Measurements from ENCODE around the gene LRP6. TPM values are rescaled to one million over a fixed set of nuclear protein-coding genes. Genes with fewer than 3 reads are reported as not detected.
"Not testable (repeated sequence)": the region's sequence is repeated elsewhere in the genome, so short reads cannot be mapped to it uniquely, and the experiment has no call there.

Gene LRP6
- total RNA-seq, result 44.4 TPM

DNA sequence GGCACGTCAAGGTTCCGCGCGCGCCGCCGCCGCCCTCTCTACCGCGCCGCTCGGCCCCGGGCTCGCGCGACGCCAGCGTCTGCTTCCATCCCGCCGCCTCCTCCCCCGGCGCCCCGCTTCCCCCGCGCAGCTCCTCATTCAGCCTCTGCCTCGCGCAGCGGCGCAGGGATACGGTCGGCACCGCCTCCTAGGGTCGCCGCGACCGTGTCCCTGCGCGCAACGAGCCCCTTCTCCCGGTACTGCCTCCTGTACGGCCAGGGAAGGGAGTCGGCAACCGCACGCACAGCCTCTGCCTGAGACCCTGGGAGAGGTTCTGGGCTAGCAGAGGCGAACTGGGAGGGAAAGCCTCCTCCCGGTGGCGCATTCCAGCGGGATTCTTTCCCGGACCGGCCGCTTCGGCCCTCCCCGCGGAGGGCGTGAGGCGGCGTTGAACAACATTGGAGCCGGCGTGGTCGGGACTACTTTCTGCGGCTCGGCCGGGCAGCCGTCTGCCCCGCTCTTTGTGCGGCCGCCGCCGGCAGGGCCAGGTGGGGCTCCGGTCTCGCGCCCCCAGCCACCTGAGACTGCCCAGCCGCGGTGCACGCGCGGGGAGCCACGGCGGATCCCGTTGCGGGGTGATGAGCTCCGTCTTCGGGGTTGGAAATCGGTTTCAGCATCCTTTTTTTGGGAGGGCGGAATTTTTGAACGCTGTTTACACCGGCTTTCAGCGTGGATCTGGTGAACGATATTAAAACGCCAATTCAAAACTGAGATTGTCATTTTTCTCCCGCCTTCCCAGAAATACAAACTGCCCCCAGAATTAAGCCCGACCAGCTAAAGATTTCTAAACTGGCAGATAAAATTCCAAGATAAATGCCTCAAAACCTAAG is at the start of gene LRP6:
TSS of gene LRP6 (minus strand) at position 172 of the 869 bp plus-strand sequence. CDS start 309 bp downstream, outside the sequence.
- Histone ChIP-seq H3K9me3 (ENCODE audit: control insufficient read depth in 3 of 3, low read length in 3 of 3) (no peaks in the 10 kb centered on the region), H3K27ac (ENCODE audit: low read depth, low read length) (peak within 1 kb of the TSS; percentile 98), H3K27me3 (ENCODE audit: control insufficient read depth in 3 of 3, insufficient read depth in 3 of 3, low read length in 3 of 3) (peaks cover 0 to 2% (median 0%) of the 10 kb centered on the region in 3 donors), H3K36me3 (ENCODE audit: control insufficient read depth in 3 of 3, insufficient read depth in 3 of 3, low read length in 3 of 3) (no peaks in the 10 kb centered on the region), H3K9ac (ENCODE audit: low read depth in 1 of 3, low read length in 3 of 3) (peak within 1 kb of the TSS; percentile 99 to 100 (median 100)), H3K4me1 (ENCODE audit: control insufficient read depth in 3 of 3, insufficient read depth in 3 of 3, low read length in 3 of 3) (peaks cover 8 to 18% (median 16%) of the 10 kb centered on the region in 3 donors), H3K4me3 (ENCODE audit: low read length in 3 of 3) (peak within 1 kb of the TSS; percentile 92 to 100 (median 99))

GRCh38 chr12:12315838-12316237 is 49.0 kb upstream of the LRP6 start:
- Histone ChIP-seq H3K27me3 (ENCODE audit: control insufficient read depth in 3 of 3, insufficient read depth in 3 of 3, low read length in 3 of 3) (no peaks in the 10 kb centered on the region), H3K4me3 (ENCODE audit: low read length in 3 of 3) (no peak overlapping the region), H3K9me3 (ENCODE audit: control insufficient read depth in 3 of 3, low read length in 3 of 3) (no peaks in the 10 kb centered on the region), H3K27ac (ENCODE audit: low read depth, low read length) (no peak overlapping the region), H3K4me1 (ENCODE audit: control insufficient read depth in 3 of 3, insufficient read depth in 3 of 3, low read length in 3 of 3) (no peaks in the 10 kb centered on the region), H3K36me3 (ENCODE audit: control insufficient read depth in 3 of 3, insufficient read depth in 3 of 3, low read length in 3 of 3) (no peaks in the 10 kb centered on the region), H3K9ac (ENCODE audit: low read depth in 1 of 3, low read length in 3 of 3) (no peak overlapping the region)

DNA sequence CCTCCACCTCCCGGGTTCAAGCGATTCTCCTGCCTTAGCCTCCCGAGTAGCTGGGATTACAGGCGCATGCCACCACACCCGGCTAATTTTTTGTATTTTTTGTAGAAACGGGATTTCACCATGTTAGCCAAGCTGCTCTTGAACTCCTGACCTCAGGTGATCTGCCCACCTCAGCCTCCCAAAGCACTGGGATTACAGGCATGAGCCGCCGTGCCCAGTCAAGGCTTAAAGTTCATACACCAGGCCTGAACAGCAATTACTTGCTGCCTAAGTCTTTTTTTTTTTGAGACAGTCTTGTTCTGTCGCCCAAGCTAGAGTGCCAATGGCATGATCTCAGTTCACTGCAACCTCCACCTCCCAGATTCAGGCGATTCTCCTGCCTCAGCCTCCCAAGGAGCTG is 43.9 kb upstream of the LRP6 start:
- not testable (repeated sequence) for H3K4me3 ChIP-seq (ENCODE audit: low read length in 3 of 3); H3K36me3 ChIP-seq (ENCODE audit: control insufficient read depth in 3 of 3, insufficient read depth in 3 of 3, low read length in 3 of 3); H3K4me1 ChIP-seq (ENCODE audit: control insufficient read depth in 3 of 3, insufficient read depth in 3 of 3, low read length in 3 of 3); H3K9ac ChIP-seq (ENCODE audit: low read depth in 1 of 3, low read length in 3 of 3); H3K27ac ChIP-seq (ENCODE audit: low read depth, low read length); H3K27me3 ChIP-seq (ENCODE audit: control insufficient read depth in 3 of 3, insufficient read depth in 3 of 3, low read length in 3 of 3); H3K9me3 ChIP-seq (ENCODE audit: control insufficient read depth in 3 of 3, low read length in 3 of 3)

DNA sequence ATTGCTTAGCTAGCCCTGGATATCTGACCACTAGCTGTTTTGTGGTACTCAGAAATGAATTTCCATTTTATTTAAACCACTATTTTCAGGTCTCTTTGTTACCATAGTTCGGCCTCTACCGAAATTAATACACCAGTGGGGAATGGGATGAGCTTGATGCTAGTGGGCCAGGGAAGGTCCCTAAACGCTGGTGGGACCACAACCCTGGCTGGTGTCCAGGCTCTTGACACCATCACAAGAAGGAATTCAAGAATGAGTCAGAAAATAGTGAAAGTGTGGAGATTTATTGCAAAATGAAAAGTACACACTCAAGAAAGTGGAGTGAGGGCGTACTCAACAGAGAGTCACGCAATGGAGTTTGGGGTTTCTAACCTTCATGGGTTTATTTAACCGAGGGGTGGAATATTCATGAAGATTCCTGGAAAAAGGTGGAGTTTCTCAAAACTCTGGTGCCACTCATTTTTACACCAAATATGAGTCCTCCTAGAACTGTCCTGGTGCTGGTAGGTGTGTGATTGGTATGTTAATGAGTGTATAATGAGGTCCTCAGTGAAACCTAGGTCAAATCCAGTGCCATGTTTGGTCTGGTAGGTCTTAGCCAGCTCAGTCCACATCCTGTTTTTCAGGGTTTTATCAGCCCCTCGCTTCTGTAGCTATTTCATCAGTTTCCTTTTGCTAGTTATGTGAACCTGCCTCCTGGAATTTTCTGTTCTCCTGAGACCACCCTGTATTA is 38.9 kb upstream of the LRP6 start:
- no peak overlapping the region for H3K4me3 ChIP-seq (ENCODE audit: low read length in 3 of 3)
- no peaks in the 10 kb centered on the region for H3K36me3 ChIP-seq (ENCODE audit: control insufficient read depth in 3 of 3, insufficient read depth in 3 of 3, low read length in 3 of 3)
- H3K27ac ChIP-seq (ENCODE audit: low read depth, low read length), result no peak overlapping the region
- H3K9me3 ChIP-seq (ENCODE audit: control insufficient read depth in 3 of 3, low read length in 3 of 3), result no peaks in the 10 kb centered on the region
- no peak overlapping the region for H3K9ac ChIP-seq (ENCODE audit: low read depth in 1 of 3, low read length in 3 of 3)
- no peaks in the 10 kb centered on the region for H3K27me3 ChIP-seq (ENCODE audit: control insufficient read depth in 3 of 3, insufficient read depth in 3 of 3, low read length in 3 of 3)
- no peaks in the 10 kb centered on the region for H3K4me1 ChIP-seq (ENCODE audit: control insufficient read depth in 3 of 3, insufficient read depth in 3 of 3, low read length in 3 of 3)

DNA sequence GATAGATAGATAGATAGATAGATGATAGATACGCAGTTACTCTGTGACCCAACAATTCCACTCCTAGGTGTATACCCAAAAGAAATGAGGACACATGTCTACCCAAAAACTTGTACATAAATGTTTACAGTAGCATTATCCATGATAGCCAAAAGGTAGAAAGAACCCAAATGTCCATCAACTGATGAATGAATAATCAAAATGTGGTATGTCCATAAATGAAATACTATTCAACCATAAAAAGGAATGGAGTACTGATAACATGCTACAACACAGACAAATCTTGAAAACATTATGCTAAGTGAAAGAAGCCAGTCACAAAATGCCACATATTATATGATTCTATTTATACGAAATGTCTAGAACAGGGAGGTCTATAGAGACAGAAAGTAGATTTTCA is 36.1 kb upstream of the LRP6 start:
- H3K9ac ChIP-seq (ENCODE audit: low read depth in 1 of 3, low read length in 3 of 3), result no peak overlapping the region
- H3K36me3 ChIP-seq (ENCODE audit: control insufficient read depth in 3 of 3, insufficient read depth in 3 of 3, low read length in 3 of 3), result no peaks in the 10 kb centered on the region
- H3K27ac ChIP-seq (ENCODE audit: low read depth, low read length), result no peak overlapping the region
- no peaks in the 10 kb centered on the region for H3K27me3 ChIP-seq (ENCODE audit: control insufficient read depth in 3 of 3, insufficient read depth in 3 of 3, low read length in 3 of 3)
- H3K4me3 ChIP-seq (ENCODE audit: low read length in 3 of 3), result no peak overlapping the region
- no peaks in the 10 kb centered on the region for H3K4me1 ChIP-seq (ENCODE audit: control insufficient read depth in 3 of 3, insufficient read depth in 3 of 3, low read length in 3 of 3)
- no peaks in the 10 kb centered on the region for H3K9me3 ChIP-seq (ENCODE audit: control insufficient read depth in 3 of 3, low read length in 3 of 3)

GRCh38 chr12:12301122-12301521 is 34.3 kb upstream of the LRP6 start:
- no peak overlapping the region for H3K4me3 ChIP-seq (ENCODE audit: low read length in 3 of 3)
- H3K27ac ChIP-seq (ENCODE audit: low read depth, low read length), result no peak overlapping the region
- no peaks in the 10 kb centered on the region for H3K9me3 ChIP-seq (ENCODE audit: control insufficient read depth in 3 of 3, low read length in 3 of 3)
- H3K4me1 ChIP-seq (ENCODE audit: control insufficient read depth in 3 of 3, insufficient read depth in 3 of 3, low read length in 3 of 3), result no peaks in the 10 kb centered on the region
- no peaks in the 10 kb centered on the region for H3K27me3 ChIP-seq (ENCODE audit: control insufficient read depth in 3 of 3, insufficient read depth in 3 of 3, low read length in 3 of 3)
- no peaks in the 10 kb centered on the region for H3K36me3 ChIP-seq (ENCODE audit: control insufficient read depth in 3 of 3, insufficient read depth in 3 of 3, low read length in 3 of 3)
- H3K9ac ChIP-seq (ENCODE audit: low read depth in 1 of 3, low read length in 3 of 3), result no peak overlapping the region

DNA sequence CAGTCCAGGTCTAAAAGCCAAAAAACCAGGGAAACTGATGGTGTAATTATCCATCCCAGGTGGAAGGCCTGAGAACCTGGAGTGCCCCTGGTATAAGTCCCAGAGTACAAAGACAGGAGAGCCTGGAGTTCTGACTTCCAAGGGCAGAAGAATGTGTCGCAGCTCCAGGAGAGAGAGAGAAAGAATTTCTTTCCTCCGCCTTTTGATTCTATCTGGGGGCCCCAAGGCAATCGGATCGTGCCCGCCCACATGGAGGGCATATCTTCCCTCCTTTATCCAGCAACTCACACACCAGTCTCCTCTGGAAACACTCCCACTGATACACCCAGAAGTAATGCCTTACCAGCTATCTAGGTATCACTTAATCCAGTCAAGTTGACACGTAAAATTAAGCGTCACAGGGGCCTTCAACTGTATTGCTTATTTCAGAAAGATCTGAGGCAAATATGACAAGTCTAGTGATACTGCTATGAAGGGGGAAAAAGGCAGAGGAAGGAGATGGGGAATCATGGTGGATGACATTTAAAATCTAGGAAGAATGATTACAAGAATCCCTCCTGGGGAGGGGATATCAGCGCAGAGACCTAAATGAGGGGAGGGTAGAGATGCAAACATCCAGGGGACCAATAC is 30.5 kb upstream of the LRP6 start:
- no peak overlapping the region for H3K27ac ChIP-seq (ENCODE audit: low read depth, low read length)
- no peak overlapping the region for H3K9ac ChIP-seq (ENCODE audit: low read depth in 1 of 3, low read length in 3 of 3)
- H3K4me1 ChIP-seq (ENCODE audit: control insufficient read depth in 3 of 3, insufficient read depth in 3 of 3, low read length in 3 of 3), result no peaks in the 10 kb centered on the region
- H3K36me3 ChIP-seq (ENCODE audit: control insufficient read depth in 3 of 3, insufficient read depth in 3 of 3, low read length in 3 of 3), result no peaks in the 10 kb centered on the region
- no peaks in the 10 kb centered on the region for H3K9me3 ChIP-seq (ENCODE audit: control insufficient read depth in 3 of 3, low read length in 3 of 3)
- H3K27me3 ChIP-seq (ENCODE audit: control insufficient read depth in 3 of 3, insufficient read depth in 3 of 3, low read length in 3 of 3), result no peaks in the 10 kb centered on the region
- no peak overlapping the region for H3K4me3 ChIP-seq (ENCODE audit: low read length in 3 of 3)

GRCh38 chr12:12294215-12295005 is 27.6 kb upstream of the LRP6 start:
- H3K36me3 ChIP-seq (ENCODE audit: control insufficient read depth in 3 of 3, insufficient read depth in 3 of 3, low read length in 3 of 3), result no peaks in the 10 kb centered on the region
- H3K4me1 ChIP-seq (ENCODE audit: control insufficient read depth in 3 of 3, insufficient read depth in 3 of 3, low read length in 3 of 3), result no peaks in the 10 kb centered on the region
- H3K9me3 ChIP-seq (ENCODE audit: control insufficient read depth in 3 of 3, low read length in 3 of 3), result no peaks in the 10 kb centered on the region
- H3K27me3 ChIP-seq (ENCODE audit: control insufficient read depth in 3 of 3, insufficient read depth in 3 of 3, low read length in 3 of 3), result no peaks in the 10 kb centered on the region
- no peak overlapping the region for H3K9ac ChIP-seq (ENCODE audit: low read depth in 1 of 3, low read length in 3 of 3)
- H3K27ac ChIP-seq (ENCODE audit: low read depth, low read length), result no peak overlapping the region
- H3K4me3 ChIP-seq (ENCODE audit: low read length in 3 of 3), result no peak overlapping the region

GRCh38 chr12:12290206-12290605 is 23.4 kb upstream of the LRP6 start:
- Histone ChIP-seq H3K4me1 (ENCODE audit: control insufficient read depth in 3 of 3, insufficient read depth in 3 of 3, low read length in 3 of 3) (no peaks in the 10 kb centered on the region), H3K9me3 (ENCODE audit: control insufficient read depth in 3 of 3, low read length in 3 of 3) (no peaks in the 10 kb centered on the region), H3K4me3 (ENCODE audit: low read length in 3 of 3) (no peak overlapping the region), H3K27me3 (ENCODE audit: control insufficient read depth in 3 of 3, insufficient read depth in 3 of 3, low read length in 3 of 3) (no peaks in the 10 kb centered on the region), H3K9ac (ENCODE audit: low read depth in 1 of 3, low read length in 3 of 3) (no peak overlapping the region), H3K27ac (ENCODE audit: low read depth, low read length) (no peak overlapping the region), H3K36me3 (ENCODE audit: control insufficient read depth in 3 of 3, insufficient read depth in 3 of 3, low read length in 3 of 3) (no peaks in the 10 kb centered on the region)
